ENCODE data around the gene LIPC. TPM values are rescaled to one million over a fixed set of nuclear protein-coding genes. Genes with fewer than 3 reads are reported as not detected.
A peak's percentile ranks its signal among the peaks of the same experiment; 100 is the strongest.

Gene LIPC
- total and polyA plus RNA-seq, 9 of the 15 experiments (the other 6 are each of a cell fraction or from before 2014, with no cell fraction given): 0.07 to 0.41 (median 0.11) TPM; not detected in 2

DNA sequence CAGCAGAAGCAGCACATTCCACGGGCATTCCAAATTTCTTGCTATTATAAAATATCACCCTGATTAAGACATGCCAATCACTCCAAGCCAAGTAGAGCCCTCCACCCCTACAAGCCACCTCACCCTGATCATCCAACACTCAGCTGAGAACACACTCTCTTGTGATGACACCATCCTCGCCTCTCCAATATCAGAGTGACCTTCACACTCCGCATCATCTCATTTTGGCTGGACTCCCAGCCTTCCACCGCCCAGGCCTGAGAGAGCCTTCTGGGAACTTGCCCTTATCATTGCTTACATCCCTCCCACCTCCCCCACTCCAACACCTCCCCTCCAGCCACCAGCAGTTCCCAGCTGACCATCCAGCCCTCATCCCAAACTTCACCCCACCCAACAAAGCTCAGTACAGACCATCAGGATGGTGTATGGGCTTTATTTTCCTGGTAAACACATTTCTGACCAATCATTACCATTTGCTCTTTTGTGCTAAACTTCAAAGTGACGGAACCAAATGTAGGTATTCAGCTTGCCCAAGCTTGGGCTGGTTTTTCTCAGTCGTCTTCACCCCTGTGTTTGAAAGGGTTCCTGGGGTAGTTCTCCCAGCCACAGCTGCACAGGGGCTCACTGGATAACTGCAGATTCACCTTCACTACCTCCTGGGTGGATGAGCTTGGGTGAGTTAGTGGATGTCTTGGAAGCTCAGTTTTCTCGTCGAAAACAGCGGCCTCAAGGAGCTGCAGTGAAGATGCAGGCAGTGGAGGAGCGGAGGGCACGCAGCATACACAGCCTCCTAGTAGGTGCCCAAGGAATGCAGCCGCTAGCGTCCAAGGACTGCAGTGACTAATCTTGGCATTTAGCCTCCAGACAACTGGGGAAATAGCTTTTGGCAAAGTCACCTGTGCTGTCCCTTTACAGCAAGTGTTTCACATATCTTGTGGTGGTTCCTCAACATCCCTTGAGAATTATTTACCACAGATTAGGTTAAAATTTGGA is 115.1 kb downstream of the LIPC start (continued):
- TF ChIP-seq HBP1 (CRISPR knock-in tag; IDR thresholded peaks at IDR 0.05): no peak
- TF ChIP-seq ZNF41 (CRISPR knock-in tag; conservative IDR thresholded peaks at IDR 0.05): no peak
- TF ChIP-seq TCF7 (IDR thresholded peaks at IDR 0.05; ENCODE audit: borderline replicate concordance): no peak
- TF ChIP-seq GATA2 (CRISPR knock-in tag; IDR thresholded peaks at IDR 0.05): 0 out of 2 replicates have a peak, but pooled peaks have one; percentile 27
- TF ChIP-seq SMC3 (conservative IDR thresholded peaks at IDR 0.05; ENCODE audit: insufficient read depth, low read depth, low read length): no peak
- TF ChIP-seq CREB1 (IDR thresholded peaks at IDR 0.05): no peak
- no peak for TF ChIP-seq CREB1 (CRISPR knock-in tag; IDR thresholded peaks at IDR 0.05)
- TF ChIP-seq CTBP1 (IDR thresholded peaks at IDR 0.05; ENCODE audit: borderline replicate concordance): peak; percentile 97
- TF ChIP-seq, protein P1, sequence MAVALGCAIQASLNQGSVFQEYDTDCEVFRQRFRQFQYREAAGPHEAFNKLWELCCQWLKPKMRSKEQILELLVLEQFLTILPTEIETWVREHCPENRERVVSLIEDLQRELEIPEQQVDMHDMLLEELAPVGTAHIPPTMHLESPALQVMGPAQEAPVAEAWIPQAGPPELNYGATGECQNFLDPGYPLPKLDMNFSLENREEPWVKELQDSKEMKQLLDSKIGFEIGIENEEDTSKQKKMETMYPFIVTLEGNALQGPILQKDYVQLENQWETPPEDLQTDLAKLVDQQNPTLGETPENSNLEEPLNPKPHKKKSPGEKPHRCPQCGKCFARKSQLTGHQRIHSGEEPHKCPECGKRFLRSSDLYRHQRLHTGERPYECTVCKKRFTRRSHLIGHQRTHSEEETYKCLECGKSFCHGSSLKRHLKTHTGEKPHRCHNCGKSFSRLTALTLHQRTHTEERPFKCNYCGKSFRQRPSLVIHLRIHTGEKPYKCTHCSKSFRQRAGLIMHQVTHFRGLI (CRISPR knock-in tag; IDR thresholded peaks at IDR 0.05): no peak
- TF ChIP-seq, protein P2, sequence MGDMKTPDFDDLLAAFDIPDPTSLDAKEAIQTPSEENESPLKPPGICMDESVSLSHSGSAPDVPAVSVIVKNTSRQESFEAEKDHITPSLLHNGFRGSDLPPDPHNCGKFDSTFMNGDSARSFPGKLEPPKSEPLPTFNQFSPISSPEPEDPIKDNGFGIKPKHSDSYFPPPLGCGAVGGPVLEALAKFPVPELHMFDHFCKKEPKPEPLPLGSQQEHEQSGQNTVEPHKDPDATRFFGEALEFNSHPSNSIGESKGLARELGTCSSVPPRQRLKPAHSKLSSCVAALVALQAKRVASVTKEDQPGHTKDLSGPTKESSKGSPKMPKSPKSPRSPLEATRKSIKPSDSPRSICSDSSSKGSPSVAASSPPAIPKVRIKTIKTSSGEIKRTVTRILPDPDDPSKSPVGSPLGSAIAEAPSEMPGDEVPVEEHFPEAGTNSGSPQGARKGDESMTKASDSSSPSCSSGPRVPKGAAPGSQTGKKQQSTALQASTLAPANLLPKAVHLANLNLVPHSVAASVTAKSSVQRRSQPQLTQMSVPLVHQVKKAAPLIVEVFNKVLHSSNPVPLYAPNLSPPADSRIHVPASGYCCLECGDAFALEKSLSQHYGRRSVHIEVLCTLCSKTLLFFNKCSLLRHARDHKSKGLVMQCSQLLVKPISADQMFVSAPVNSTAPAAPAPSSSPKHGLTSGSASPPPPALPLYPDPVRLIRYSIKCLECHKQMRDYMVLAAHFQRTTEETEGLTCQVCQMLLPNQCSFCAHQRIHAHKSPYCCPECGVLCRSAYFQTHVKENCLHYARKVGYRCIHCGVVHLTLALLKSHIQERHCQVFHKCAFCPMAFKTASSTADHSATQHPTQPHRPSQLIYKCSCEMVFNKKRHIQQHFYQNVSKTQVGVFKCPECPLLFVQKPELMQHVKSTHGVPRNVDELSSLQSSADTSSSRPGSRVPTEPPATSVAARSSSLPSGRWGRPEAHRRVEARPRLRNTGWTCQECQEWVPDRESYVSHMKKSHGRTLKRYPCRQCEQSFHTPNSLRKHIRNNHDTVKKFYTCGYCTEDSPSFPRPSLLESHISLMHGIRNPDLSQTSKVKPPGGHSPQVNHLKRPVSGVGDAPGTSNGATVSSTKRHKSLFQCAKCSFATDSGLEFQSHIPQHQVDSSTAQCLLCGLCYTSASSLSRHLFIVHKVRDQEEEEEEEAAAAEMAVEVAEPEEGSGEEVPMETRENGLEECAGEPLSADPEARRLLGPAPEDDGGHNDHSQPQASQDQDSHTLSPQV (IDR thresholded peaks at IDR 0.05): no peak; the same call in 1 of the 2 replicates
- TF ChIP-seq KLF1 (tag; IDR thresholded peaks at IDR 0.05): no peak
- TF ChIP-seq ZNF12 (CRISPR knock-in tag; IDR thresholded peaks at IDR 0.05): no peak
- no peak for TF ChIP-seq YY1 (IDR thresholded peaks at IDR 0.05; ENCODE audit: borderline replicate concordance in 1 of 3, control insufficient read depth in 1 of 3, extremely low read depth in 1 of 3, insufficient read depth in 3 of 3, insufficient read length in 1 of 3, insufficient replicate concordance in 2 of 3, low read depth in 1 of 3, low read length in 2 of 3)
- no peak for TF ChIP-seq ELF4 (CRISPR knock-in tag; IDR thresholded peaks at IDR 0.05)
- TF ChIP-seq MCM7 (IDR thresholded peaks at IDR 0.05): no peak
- TF ChIP-seq PHB2 (IDR thresholded peaks at IDR 0.05; ENCODE audit: low read depth): no peak
- TF ChIP-seq TGIF2 (CRISPR knock-in tag; IDR thresholded peaks at IDR 0.05): no peak
- no peak for TF ChIP-seq PATZ1 (CRISPR knock-in tag; IDR thresholded peaks at IDR 0.05; ENCODE audit: borderline replicate concordance)
